ENCODE data around the gene KCNQ1.

Gene KCNQ1

DNA sequence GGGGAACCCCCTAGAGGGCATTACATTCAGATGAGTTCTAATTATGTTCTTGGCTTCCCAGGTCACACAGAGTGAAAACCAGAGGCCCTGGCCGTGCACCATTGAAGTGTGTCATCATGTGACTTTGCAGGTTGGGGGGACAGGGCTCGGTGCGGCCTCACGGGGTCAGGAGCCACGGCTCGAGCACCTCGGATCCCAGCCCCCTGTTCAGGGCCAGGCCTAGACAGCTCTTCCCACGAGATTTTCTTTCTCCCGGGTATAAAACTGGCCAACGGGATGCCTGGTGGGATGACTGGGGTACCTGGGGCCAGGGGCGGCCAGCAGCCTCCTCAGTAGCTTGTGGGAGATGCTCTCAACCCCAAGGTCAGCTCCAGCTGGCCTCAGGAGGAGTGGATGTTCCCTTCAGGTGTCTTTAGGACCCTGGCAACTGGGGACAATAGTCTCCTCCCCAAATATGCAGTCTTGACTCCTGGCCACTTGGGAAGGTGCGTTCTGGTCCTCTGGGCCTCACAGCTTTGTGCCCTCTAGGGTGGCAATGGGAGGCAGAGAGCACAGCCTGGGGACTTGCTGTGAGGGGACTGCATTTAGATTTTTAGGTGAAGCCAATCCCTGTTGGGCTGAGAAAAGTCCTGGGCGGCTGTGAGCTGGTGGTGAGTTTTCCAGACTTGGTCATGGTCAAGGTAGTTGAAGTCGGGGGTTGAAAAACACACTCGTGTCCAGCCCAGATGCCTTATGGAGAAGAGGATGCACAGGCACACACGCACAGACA, 95.6 kb downstream of the KCNQ1 start:
- DNase-seq (ENCODE audit: insufficient read length, low spot score) (no peak), FAIRE-seq (no peak)
- TF ChIP-seq POU2F2 (IDR thresholded peaks at IDR 0.05; ENCODE audit: low read depth, low read length) (no peak), POLR2AphosphoS5 (IDR thresholded peaks at IDR 0.05; ENCODE audit: low read depth, low read length) (no peak), PAX5 (IDR thresholded peaks at IDR 0.05; ENCODE audit: insufficient read depth, low read length, severe bottlenecking) (no peak), POLR2A (IDR thresholded peaks at IDR 0.05; ENCODE audit: low read depth, low read length) (no peak), TAF1 (IDR thresholded peaks at IDR 0.05; ENCODE audit: low read depth, low read length) (no peak), SPI1 (IDR thresholded peaks at IDR 0.05; ENCODE audit: low read depth, low read length) (no peak)

GRCh38 chr11:2540992-2541680, 96.3 kb downstream of the KCNQ1 start:
- TF ChIP-seq POLR2A (IDR thresholded peaks at IDR 0.05; ENCODE audit: low read depth, low read length), result no peak
- no peak for TF ChIP-seq PAX5 (IDR thresholded peaks at IDR 0.05; ENCODE audit: insufficient read depth, low read length, severe bottlenecking)
- no peak for TF ChIP-seq POU2F2 (IDR thresholded peaks at IDR 0.05; ENCODE audit: low read depth, low read length)
- no peak for TF ChIP-seq TAF1 (IDR thresholded peaks at IDR 0.05; ENCODE audit: low read depth, low read length)
- TF ChIP-seq POLR2AphosphoS5 (IDR thresholded peaks at IDR 0.05; ENCODE audit: low read depth, low read length), result no peak
- no peak for TF ChIP-seq SPI1 (IDR thresholded peaks at IDR 0.05; ENCODE audit: low read depth, low read length)
- DNase-seq (ENCODE audit: insufficient read length, low spot score), result no peak
- no peak for FAIRE-seq

- no peak for DNase-seq (ENCODE audit: insufficient read length, low spot score)
- no peak for FAIRE-seq
- TF ChIP-seq PAX5 (IDR thresholded peaks at IDR 0.05; ENCODE audit: insufficient read depth, low read length, severe bottlenecking), result no peak
- TF ChIP-seq POU2F2 (IDR thresholded peaks at IDR 0.05; ENCODE audit: low read depth, low read length), result no peak
- no peak for TF ChIP-seq POLR2AphosphoS5 (IDR thresholded peaks at IDR 0.05; ENCODE audit: low read depth, low read length)
- no peak for TF ChIP-seq POLR2A (IDR thresholded peaks at IDR 0.05; ENCODE audit: low read depth, low read length)
- no peak for TF ChIP-seq TAF1 (IDR thresholded peaks at IDR 0.05; ENCODE audit: low read depth, low read length)
- no peak for TF ChIP-seq SPI1 (IDR thresholded peaks at IDR 0.05; ENCODE audit: low read depth, low read length)
Observed at GRCh38 chr11:2541881-2542361, 97.1 kb downstream of the KCNQ1 start.

- no peak for FAIRE-seq
- no peak for TF ChIP-seq SPI1 (IDR thresholded peaks at IDR 0.05; ENCODE audit: low read depth, low read length)
- TF ChIP-seq PAX5 (IDR thresholded peaks at IDR 0.05; ENCODE audit: insufficient read depth, low read length, severe bottlenecking), result no peak
- no peak for TF ChIP-seq POU2F2 (IDR thresholded peaks at IDR 0.05; ENCODE audit: low read depth, low read length)
- TF ChIP-seq TAF1 (IDR thresholded peaks at IDR 0.05; ENCODE audit: low read depth, low read length), result no peak
- no peak for TF ChIP-seq POLR2AphosphoS5 (IDR thresholded peaks at IDR 0.05; ENCODE audit: low read depth, low read length)
- DNase-seq (ENCODE audit: insufficient read length, low spot score), result no peak
Observed at GRCh38 chr11:2542406-2542805, 97.6 kb downstream of the KCNQ1 start.

- FAIRE-seq (no peak), DNase-seq (ENCODE audit: insufficient read length, low spot score) (no peak)
- TF ChIP-seq TAF1 (IDR thresholded peaks at IDR 0.05; ENCODE audit: low read depth, low read length) (no peak), POLR2A (IDR thresholded peaks at IDR 0.05; ENCODE audit: low read depth, low read length) (no peak), POU2F2 (IDR thresholded peaks at IDR 0.05; ENCODE audit: low read depth, low read length) (no peak), POLR2AphosphoS5 (IDR thresholded peaks at IDR 0.05; ENCODE audit: low read depth, low read length) (no peak), SPI1 (IDR thresholded peaks at IDR 0.05; ENCODE audit: low read depth, low read length) (no peak), PAX5 (IDR thresholded peaks at IDR 0.05; ENCODE audit: insufficient read depth, low read length, severe bottlenecking) (no peak)
Observed at GRCh38 chr11:2547806-2548205, 103.0 kb downstream of the KCNQ1 start.

GRCh38 chr11:2548596-2548995, 103.8 kb downstream of the KCNQ1 start:
- FAIRE-seq (no peak), DNase-seq (ENCODE audit: insufficient read length, low spot score) (no peak)
- TF ChIP-seq SPI1 (IDR thresholded peaks at IDR 0.05; ENCODE audit: low read depth, low read length), result no peak
- TF ChIP-seq POLR2AphosphoS5 (IDR thresholded peaks at IDR 0.05; ENCODE audit: low read depth, low read length), result no peak
- TF ChIP-seq POLR2A (IDR thresholded peaks at IDR 0.05; ENCODE audit: low read depth, low read length), result no peak
- no peak for TF ChIP-seq POU2F2 (IDR thresholded peaks at IDR 0.05; ENCODE audit: low read depth, low read length)
- no peak for TF ChIP-seq TAF1 (IDR thresholded peaks at IDR 0.05; ENCODE audit: low read depth, low read length)
- no peak for TF ChIP-seq PAX5 (IDR thresholded peaks at IDR 0.05; ENCODE audit: insufficient read depth, low read length, severe bottlenecking)

GRCh38 chr11:2549080-2549479, 104.3 kb downstream of the KCNQ1 start:
- DNase-seq (ENCODE audit: insufficient read length, low spot score), result no peak
- no peak for FAIRE-seq
- TF ChIP-seq TAF1 (IDR thresholded peaks at IDR 0.05; ENCODE audit: low read depth, low read length) (no peak), PAX5 (IDR thresholded peaks at IDR 0.05; ENCODE audit: insufficient read depth, low read length, severe bottlenecking) (no peak), POU2F2 (IDR thresholded peaks at IDR 0.05; ENCODE audit: low read depth, low read length) (no peak), SPI1 (IDR thresholded peaks at IDR 0.05; ENCODE audit: low read depth, low read length) (no peak), POLR2AphosphoS5 (IDR thresholded peaks at IDR 0.05; ENCODE audit: low read depth, low read length) (no peak), POLR2A (IDR thresholded peaks at IDR 0.05; ENCODE audit: low read depth, low read length) (no peak)

DNA sequence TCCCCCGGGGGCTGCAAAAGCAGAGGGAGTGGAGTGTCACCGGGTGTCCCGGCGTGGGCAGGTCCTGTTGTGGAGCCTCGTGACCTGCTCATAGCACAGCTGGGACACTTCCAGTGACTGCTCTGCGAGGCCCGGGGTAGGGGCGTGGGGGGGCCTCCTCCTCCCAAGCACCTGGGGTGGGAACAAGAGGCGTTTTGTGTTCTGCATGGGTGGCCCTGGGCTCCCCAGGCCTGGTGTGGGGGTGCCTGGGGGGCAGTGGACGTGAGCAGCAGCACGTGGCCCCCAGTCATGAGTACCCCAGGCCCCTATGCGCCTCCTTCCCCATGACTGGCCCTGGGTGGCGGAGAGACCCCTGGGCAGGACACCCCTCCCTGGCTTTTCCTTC, 104.7 kb downstream of the KCNQ1 start:
- DNase-seq (ENCODE audit: insufficient read length, low spot score), result no peak
- TF ChIP-seq POLR2AphosphoS5 (IDR thresholded peaks at IDR 0.05; ENCODE audit: low read depth, low read length), result no peak
- TF ChIP-seq SPI1 (IDR thresholded peaks at IDR 0.05; ENCODE audit: low read depth, low read length), result no peak
- FAIRE-seq, result no peak

GRCh38 chr11:2549876-2550605, 105.2 kb downstream of the KCNQ1 start:
- TF ChIP-seq SPI1 (IDR thresholded peaks at IDR 0.05; ENCODE audit: low read depth, low read length) (no peak), TAF1 (IDR thresholded peaks at IDR 0.05; ENCODE audit: low read depth, low read length) (no peak), PAX5 (IDR thresholded peaks at IDR 0.05; ENCODE audit: insufficient read depth, low read length, severe bottlenecking) (no peak), POU2F2 (IDR thresholded peaks at IDR 0.05; ENCODE audit: low read depth, low read length) (no peak)
- DNase-seq (ENCODE audit: insufficient read length, low spot score) (no peak), FAIRE-seq (no peak)

All from GM12891 (cell line).